GM19468 (cell line): Measurements from ENCODE around the gene VSTM2L.
"Not testable (repeated sequence)": the region's sequence is repeated elsewhere in the genome, so short reads cannot be mapped to it uniquely, and the experiment has no call there.

Source experiments
- ATAC-seq: cut with Tn5 transposase; IDR thresholded peaks from one replicate; pipeline ENCODE4 v1.9.1; 2021; ENCODE audit warnings: mild to moderate bottlenecking, moderate library complexity, moderate number of reproducible peaks; ENCODE audit not compliant: unreplicated experiment; ENCODE audit errors: extremely low read depth

VSTM2L gene

GRCh38 chr20:37902504-37903313 is at the start of gene VSTM2L:
TSS of gene VSTM2L (plus strand) at chr20:37903127. CDS start at chr20:37903351, 224 bp downstream.
- no peak for ATAC-seq

- ATAC-seq, result no peak
Observed at GRCh38 chr20:37853823-37854375, 49.0 kb upstream of the VSTM2L start.

- not testable (repeated sequence) for ATAC-seq
Observed at GRCh38 chr20:37856034-37856433, 46.9 kb upstream of the VSTM2L start.

- no peak for ATAC-seq
Observed at GRCh38 chr20:37856932-37857660, 45.8 kb upstream of the VSTM2L start.

- ATAC-seq, result no peak
Observed at GRCh38 chr20:37859406-37860171, 43.3 kb upstream of the VSTM2L start.

- no peak for ATAC-seq
Observed at GRCh38 chr20:37863289-37863688, 39.6 kb upstream of the VSTM2L start.

- no peak for ATAC-seq
Observed at GRCh38 chr20:37864298-37864697, 38.6 kb upstream of the VSTM2L start.

GRCh38 chr20:37866051-37866450 is 36.9 kb upstream of the VSTM2L start:
- ATAC-seq, result no peak

- no peak for ATAC-seq
Observed at GRCh38 chr20:37867289-37868195, 35.4 kb upstream of the VSTM2L start.

- ATAC-seq, result no peak
Observed at GRCh38 chr20:37868851-37869333, 34.0 kb upstream of the VSTM2L start.

- ATAC-seq, result no peak
Observed at GRCh38 chr20:37869334-37869861, 33.5 kb upstream of the VSTM2L start.

GRCh38 chr20:37870294-37870693 is 32.6 kb upstream of the VSTM2L start:
- no peak for ATAC-seq

- ATAC-seq, result no peak
Observed at GRCh38 chr20:37871751-37872150, 31.2 kb upstream of the VSTM2L start.

GRCh38 chr20:37872161-37872560 is 30.8 kb upstream of the VSTM2L start:
- ATAC-seq, result no peak

- no peak for ATAC-seq
Observed at GRCh38 chr20:37873884-37874283, 29.0 kb upstream of the VSTM2L start.

GRCh38 chr20:37875460-37876175 is 27.3 kb upstream of the VSTM2L start:
- no peak for ATAC-seq

- no peak for ATAC-seq
Observed at GRCh38 chr20:37876863-37877262, 26.1 kb upstream of the VSTM2L start.
